ENCODE data around the gene BLM.

The BLM gene

DNA sequence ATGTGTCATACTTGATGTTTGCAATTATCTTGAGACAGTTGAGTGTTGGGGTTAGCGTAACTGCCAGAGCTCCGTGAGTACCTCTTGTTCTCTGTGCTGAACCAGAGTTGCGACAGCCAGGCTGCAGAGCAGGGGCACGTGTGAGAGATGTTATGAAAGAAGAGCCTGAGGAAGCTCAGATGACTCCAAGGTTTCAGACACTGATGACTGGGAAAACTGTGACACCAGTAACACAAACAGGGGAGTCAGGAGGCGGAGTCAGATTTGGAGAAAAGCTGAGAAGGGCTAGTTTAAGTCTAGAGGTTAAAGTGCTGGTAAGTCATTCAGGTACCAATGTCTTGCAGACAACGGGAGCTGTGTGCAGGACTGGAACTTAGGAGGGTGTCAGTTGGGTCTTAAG, 45.0 kb downstream of the BLM start:
- no peaks in the 10 kb centered on the region for H3K27me3 ChIP-seq (replicated peaks)
- peak; percentile 25 for DNase-seq
- H3K36me3 ChIP-seq (replicated peaks): no peaks in the 10 kb centered on the region
- H3K27ac ChIP-seq: no peak overlapping the region
- in situ Hi-C loops (cut with HindIII; ENCODE audit: low pct_ligation_motif_present, low sequenced_read_pairs): no loop called here
- no peak for TF ChIP-seq CTCF (IDR thresholded peaks at IDR 0.05; ENCODE audit: low read depth, low read length, missing control alignments)
- H3K4me3 ChIP-seq (ENCODE audit: low read depth, low read length): no peak overlapping the region

- DNase-seq: no peak
- H3K27ac ChIP-seq: no peak overlapping the region
- TF ChIP-seq CTCF (IDR thresholded peaks at IDR 0.05; ENCODE audit: low read depth, low read length, missing control alignments): no peak
- H3K27me3 ChIP-seq (replicated peaks): no peaks in the 10 kb centered on the region
- no peak overlapping the region for H3K4me3 ChIP-seq (ENCODE audit: low read depth, low read length)
- in situ Hi-C loops (cut with HindIII; ENCODE audit: low pct_ligation_motif_present, low sequenced_read_pairs): no loop called here
- H3K36me3 ChIP-seq (replicated peaks): no peaks in the 10 kb centered on the region
These were observed 46.4 kb downstream of the BLM start for GRCh38 chr15:90763366-90764099.

DNA sequence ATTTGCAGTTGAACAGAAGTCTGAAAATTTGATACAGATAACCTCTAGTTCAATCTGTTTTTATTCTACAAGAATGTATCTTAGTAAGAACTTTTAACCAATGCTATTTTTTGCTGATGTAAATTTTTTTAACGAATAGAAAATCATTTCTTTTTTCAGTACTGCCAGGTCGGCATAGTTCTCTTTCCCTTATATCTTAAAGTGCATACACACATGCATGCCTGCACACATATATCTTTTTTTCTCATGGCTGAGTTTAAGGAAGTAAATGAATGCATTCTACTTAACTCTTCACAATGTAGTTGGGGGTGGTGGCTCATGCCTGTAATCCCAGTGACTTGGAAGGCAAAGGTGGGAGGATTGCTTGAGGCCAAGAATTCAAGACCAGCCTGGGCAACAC, 48.4 kb downstream of the BLM start:
- no peak for DNase-seq
- no peak overlapping the region for H3K4me3 ChIP-seq (ENCODE audit: low read depth, low read length)
- in situ Hi-C loops (cut with HindIII; ENCODE audit: low pct_ligation_motif_present, low sequenced_read_pairs): no loop called here
- H3K27ac ChIP-seq: no peak overlapping the region
- TF ChIP-seq CTCF (IDR thresholded peaks at IDR 0.05; ENCODE audit: low read depth, low read length, missing control alignments): no peak
- H3K36me3 ChIP-seq (replicated peaks): no peaks in the 10 kb centered on the region
- H3K27me3 ChIP-seq (replicated peaks): no peaks in the 10 kb centered on the region

- H3K27me3 ChIP-seq (replicated peaks): no peaks in the 10 kb centered on the region
- in situ Hi-C loops (cut with HindIII; ENCODE audit: low pct_ligation_motif_present, low sequenced_read_pairs): no loop called here
- no peak overlapping the region for H3K27ac ChIP-seq
- no peak for TF ChIP-seq CTCF (IDR thresholded peaks at IDR 0.05; ENCODE audit: low read depth, low read length, missing control alignments)
- no peak overlapping the region for H3K4me3 ChIP-seq (ENCODE audit: low read depth, low read length)
- DNase-seq: no peak
- no peaks in the 10 kb centered on the region for H3K36me3 ChIP-seq (replicated peaks)
These were observed 48.8 kb downstream of the BLM start for GRCh38 chr15:90765966-90766365.

DNA sequence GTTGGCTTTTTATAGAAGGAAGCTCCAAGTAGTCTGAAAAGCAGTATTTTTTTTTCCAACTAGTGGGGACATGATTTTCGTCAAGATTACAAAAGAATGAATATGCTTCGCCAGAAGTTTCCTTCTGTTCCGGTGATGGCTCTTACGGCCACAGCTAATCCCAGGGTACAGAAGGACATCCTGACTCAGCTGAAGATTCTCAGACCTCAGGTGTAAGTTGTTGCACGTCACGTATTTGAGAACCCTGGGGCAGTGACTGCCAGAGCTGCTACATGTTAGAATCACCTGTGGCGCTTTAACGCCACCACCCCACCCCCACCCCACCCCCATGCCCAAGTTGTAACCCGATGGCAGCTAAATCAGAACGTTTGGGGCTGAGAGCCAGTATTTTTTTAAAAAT, 52.2 kb downstream of the BLM start:
- no peak for TF ChIP-seq CTCF (IDR thresholded peaks at IDR 0.05; ENCODE audit: low read depth, low read length, missing control alignments)
- no peak overlapping the region for H3K27ac ChIP-seq
- H3K27me3 ChIP-seq (replicated peaks): no peaks in the 10 kb centered on the region
- in situ Hi-C loops (cut with HindIII; ENCODE audit: low pct_ligation_motif_present, low sequenced_read_pairs): no loop called here
- DNase-seq: no peak
- no peaks in the 10 kb centered on the region for H3K36me3 ChIP-seq (replicated peaks)
- no peak overlapping the region for H3K4me3 ChIP-seq (ENCODE audit: low read depth, low read length)

- H3K4me3 ChIP-seq (ENCODE audit: low read depth, low read length): no peak overlapping the region
- H3K36me3 ChIP-seq (replicated peaks): no peaks in the 10 kb centered on the region
- in situ Hi-C loops (cut with HindIII; ENCODE audit: low pct_ligation_motif_present, low sequenced_read_pairs): no loop called here
- H3K27ac ChIP-seq: no peak overlapping the region
- no peaks in the 10 kb centered on the region for H3K27me3 ChIP-seq (replicated peaks)
- no peak for TF ChIP-seq CTCF (IDR thresholded peaks at IDR 0.05; ENCODE audit: low read depth, low read length, missing control alignments)
- no peak for DNase-seq
These were observed 56.3 kb downstream of the BLM start for GRCh38 chr15:90773485-90773884.

Measured in brain microvascular endothelial cell (primary cell).